Effector memory CD4-positive, alpha-beta T cell (primary cell): Measurements from ENCODE around the gene NRM.

Experiments
- DNase-seq, 3 donors: peaks; one replicate each; pipeline ENCODE4 v3.0.0-alpha.2; 2020
- H3K27ac ChIP-seq: 2 replicates; pipeline ENCODE4 v1.7.0; 2013; ENCODE audit warnings: mild to moderate bottlenecking, low read length, moderate library complexity; ENCODE audit not compliant: insufficient read depth, poor library complexity, severe bottlenecking
- H3K27me3 ChIP-seq: replicated peaks from 2 replicates; pipeline ENCODE4 v1.7.0; 2013; ENCODE audit warnings: mild to moderate bottlenecking, low read length; ENCODE audit not compliant: insufficient read depth, control insufficient read depth, poor library complexity, severe bottlenecking
- H3K36me3 ChIP-seq: 2 replicates; pipeline ENCODE4 v1.7.0; 2013; ENCODE audit warnings: mild to moderate bottlenecking, low read length, moderate library complexity; ENCODE audit not compliant: control insufficient read depth, insufficient read depth
- H3K4me1 ChIP-seq: 2 replicates; pipeline ENCODE4 v1.7.0; 2013; ENCODE audit warnings: low read length, mild to moderate bottlenecking; ENCODE audit not compliant: control insufficient read depth, insufficient read depth, poor library complexity, severe bottlenecking
- H3K4me3 ChIP-seq: 2 replicates; pipeline ENCODE4 v1.7.0; 2013; ENCODE audit warnings: low read length, low read depth, mild to moderate bottlenecking; ENCODE audit not compliant: insufficient read depth, poor library complexity, severe bottlenecking
- H3K9me3 ChIP-seq: 2 replicates; pipeline ENCODE4 v1.7.0; 2013; ENCODE audit warnings: mild to moderate bottlenecking, low read length, moderate library complexity; ENCODE audit not compliant: control insufficient read depth

Gene NRM

GRCh38 chr6:30646450-30647241 is 44.1 kb downstream of the NRM start, which contains the start of gene C6orf136:
Gene C6orf136, plus strand, starts transcription at chr6:30647133. Its CDS starts 99 bp downstream, at chr6:30647232.
- Histone ChIP-seq H3K4me1 (peaks cover 12% of the 10 kb centered on the region), H3K27me3 (no peaks in the 10 kb centered on the region), H3K4me3 (peak within 1 kb of the TSS; percentile 91), H3K27ac (peak within 1 kb of the TSS; percentile 94), H3K36me3 (peaks cover 9% of the 10 kb centered on the region), H3K9me3 (no peaks in the 10 kb centered on the region)
- DNase-seq: peak; percentile 88 to 90 (median 89)

GRCh38 chr6:30645989-30646388 is 44.8 kb downstream of the NRM start:
- no peak overlapping the region for H3K27ac ChIP-seq
- no peaks in the 10 kb centered on the region for H3K9me3 ChIP-seq
- peaks cover 12% of the 10 kb centered on the region for H3K4me1 ChIP-seq
- no peak overlapping the region for H3K4me3 ChIP-seq
- H3K27me3 ChIP-seq: no peaks in the 10 kb centered on the region
- DNase-seq: no peak
- H3K36me3 ChIP-seq: peaks cover 3% of the 10 kb centered on the region

DNA sequence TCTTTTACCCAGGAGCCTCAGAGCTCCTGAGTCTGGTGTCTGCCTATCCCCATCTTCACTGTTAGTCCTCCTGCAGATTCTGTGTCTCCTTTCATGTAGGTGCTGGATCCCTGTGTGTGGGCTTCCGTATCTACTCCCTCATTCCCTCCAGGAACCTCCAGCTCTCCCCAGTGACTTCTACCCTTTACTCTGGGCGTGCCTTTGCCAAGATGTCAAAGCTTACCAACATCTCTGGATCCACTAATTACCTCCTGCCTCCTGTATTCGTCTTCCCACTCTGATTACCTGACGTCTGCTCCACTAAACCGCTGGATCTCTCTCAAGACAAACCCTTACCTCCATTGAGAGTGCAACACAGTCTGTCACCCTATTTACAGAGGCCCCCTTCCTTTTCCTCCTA is 46.0 kb downstream of the NRM start:
- no peak overlapping the region for H3K27ac ChIP-seq
- H3K27me3 ChIP-seq: no peaks in the 10 kb centered on the region
- no peaks in the 10 kb centered on the region for H3K36me3 ChIP-seq
- H3K9me3 ChIP-seq: no peaks in the 10 kb centered on the region
- no peak for DNase-seq
- H3K4me3 ChIP-seq: no peak overlapping the region
- peaks cover 12% of the 10 kb centered on the region for H3K4me1 ChIP-seq

DNA sequence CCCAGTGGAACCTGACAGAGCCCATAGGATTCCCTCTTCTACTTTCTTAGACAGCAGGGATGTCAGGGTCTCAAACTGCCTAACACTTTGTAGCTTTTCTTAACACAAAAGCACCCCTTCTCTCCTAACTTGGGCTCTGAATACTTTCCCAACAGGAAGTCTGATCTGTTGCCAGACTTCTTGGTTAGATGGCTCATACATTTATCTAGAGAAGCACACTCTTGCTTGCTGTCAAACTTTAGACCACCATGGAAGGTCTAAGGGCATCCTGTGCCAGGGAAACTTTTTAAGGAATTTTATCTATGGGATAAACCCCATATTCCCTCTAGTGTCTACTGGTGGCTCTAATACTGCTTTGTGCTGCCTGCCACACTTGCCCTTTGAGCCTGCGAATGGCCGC is 47.1 kb downstream of the NRM start:
- no peak overlapping the region for H3K27ac ChIP-seq
- H3K4me1 ChIP-seq: peaks cover 12% of the 10 kb centered on the region
- no peaks in the 10 kb centered on the region for H3K9me3 ChIP-seq
- DNase-seq: no peak
- H3K27me3 ChIP-seq: no peaks in the 10 kb centered on the region
- H3K36me3 ChIP-seq: no peaks in the 10 kb centered on the region
- no peak overlapping the region for H3K4me3 ChIP-seq

GRCh38 chr6:30641048-30641447 is 49.7 kb downstream of the NRM start:
- no peaks in the 10 kb centered on the region for H3K4me1 ChIP-seq
- H3K9me3 ChIP-seq: no peaks in the 10 kb centered on the region
- H3K4me3 ChIP-seq: no peak overlapping the region
- H3K27ac ChIP-seq: no peak overlapping the region
- H3K27me3 ChIP-seq: no peaks in the 10 kb centered on the region
- H3K36me3 ChIP-seq: no peaks in the 10 kb centered on the region
- no peak for DNase-seq

DNA sequence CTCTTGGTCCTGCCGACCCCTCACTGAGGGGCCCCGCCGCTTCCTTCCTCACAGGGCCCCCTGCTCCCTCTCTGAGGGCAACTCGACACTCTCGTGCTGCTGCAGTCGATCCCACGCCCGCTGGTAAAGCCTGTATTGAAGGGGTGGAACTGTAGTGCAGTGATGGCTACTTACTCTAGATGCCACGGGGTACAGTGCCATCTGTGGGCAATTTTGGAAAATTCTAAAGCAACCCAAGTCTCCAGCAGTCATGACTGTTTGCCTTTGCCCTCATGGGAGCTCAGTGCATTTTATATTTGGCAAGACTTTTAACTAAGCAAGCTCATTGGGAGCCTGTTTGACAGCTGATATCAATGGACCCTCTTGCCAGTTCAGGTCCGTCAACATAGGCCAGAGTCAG is 50.3 kb downstream of the NRM start:
- no peaks in the 10 kb centered on the region for H3K4me1 ChIP-seq
- no peaks in the 10 kb centered on the region for H3K36me3 ChIP-seq
- H3K9me3 ChIP-seq: no peaks in the 10 kb centered on the region
- no peaks in the 10 kb centered on the region for H3K27me3 ChIP-seq
- DNase-seq: no peak
- no peak overlapping the region for H3K4me3 ChIP-seq
- no peak overlapping the region for H3K27ac ChIP-seq
